PC-3 (cell line): ENCODE measurements around the gene MLLT3.

Experiments
- CTCF ChIP-seq: fragments of 300-600 bp; sonication (generic); conservative IDR thresholded peaks from 2 replicates; pipeline ENCODE4 v1.5.1; 2017; ENCODE audit warnings: antibody characterized with exemption, low read depth, mild to moderate bottlenecking, low read length
- EZH2 ChIP-seq: fragments of 300-600 bp; sonication (generic); IDR thresholded peaks from one replicate; pipeline ENCODE4 v1.6.1; 2017; ENCODE audit warnings: antibody characterized with exemption, mild to moderate bottlenecking, low read length; ENCODE audit not compliant: unreplicated experiment
- EZH2phosphoT487 ChIP-seq: fragments of 300-600 bp; sonication (generic); IDR thresholded peaks from 2 replicates; pipeline ENCODE4 v1.6.1; 2018; ENCODE audit warnings: mild to moderate bottlenecking, antibody characterized with exemption, low read length, borderline replicate concordance

GRCh38 chr9:20582150-20582549, 40.1 kb downstream of the MLLT3 start:
- no peak for TF ChIP-seq EZH2
- TF ChIP-seq CTCF: no peak
- TF ChIP-seq EZH2phosphoT487: no peak
